Endothelial cell of umbilical vein (primary cell): ENCODE measurements around the gene INSC. TPM values are rescaled to one million over a fixed set of nuclear protein-coding genes. Genes with fewer than 3 reads are reported as not detected.

Experiments
- BruUV-seq: library from RNA; stranded (reverse); fragments of 400-500 nt; replicated peaks from 2 replicates; lab custom pipeline; 2021; lab: Mats Ljungman, UMichigan
- CTCF ChIA-PET: fragments of 300-600, 350-600 bp; sonication (Branson Sonifier 250); formaldehyde crosslinking; loops from one replicate; lab custom pipeline; 2021; ENCODE audit warnings: antibody characterized with exemption, inconsistent platforms; lab: Charles Lee
- POLR2A ChIA-PET: fragments of 300-600, 350-600 bp; sonication (Branson Sonifier 250); formaldehyde crosslinking; loops from one replicate; lab custom pipeline; 2021; ENCODE audit warnings: antibody characterized with exemption, inconsistent platforms; lab: Charles Lee
- DNase-seq: peaks from one replicate; pipeline ENCODE4 v3.0.0-alpha.2; 2011; ENCODE audit warnings: low read depth, low spot score
- FAIRE-seq: peaks from 2 replicates; lab custom pipeline; 2011; peaks lifted over from hg19 to GRCh38; lab: Jason Lieb, UNC
- H2AFZ ChIP-seq: 2 replicates; pipeline ENCODE4 v1.6.0; 2012; ENCODE audit warnings: low read depth, low read length, control low read depth, inconsistent platforms
- H3K27ac ChIP-seq: 2 replicates; pipeline ENCODE4 v1.5.1; 2011; ENCODE audit warnings: low read depth, mild to moderate bottlenecking, control low read depth, low read length, moderate library complexity; ENCODE audit not compliant: insufficient read depth
- H3K27me3 ChIP-seq, 2 experiments: 2 replicates each; pipeline versions ENCODE4 v1.6.0 to v1.6.1; 2011; ENCODE audit warnings: low read length in 2 of 2, mixed read lengths in 1 of 2; ENCODE audit not compliant: control insufficient read depth in 2 of 2, insufficient read depth in 2 of 2
- H3K36me3 ChIP-seq, 2 experiments: 2 replicates in 1 of 2; 3 replicates in 1 of 2; pipeline ENCODE4 v1.5.1; 2011; ENCODE audit warnings: low read length in 2 of 2, mild to moderate bottlenecking in 1 of 2, moderate library complexity in 1 of 2; ENCODE audit not compliant: control insufficient read depth in 2 of 2, insufficient read depth in 2 of 2; ENCODE audit errors: extremely low read depth in 1 of 2
- H3K4me1 ChIP-seq: 3 replicates; pipeline ENCODE4 v1.5.1; 2011; ENCODE audit warnings: mild to moderate bottlenecking, low read length; ENCODE audit not compliant: control insufficient read depth, insufficient read depth; ENCODE audit errors: extremely low read depth
- H3K4me2 ChIP-seq: 2 replicates; pipeline ENCODE4 v1.6.1; 2011; ENCODE audit warnings: low read length, control low read depth, mixed read lengths; ENCODE audit not compliant: insufficient read depth
- H3K4me3 ChIP-seq, 3 experiments: fragments of 200-600 bp in 1 of 3; sonication (generic), shearing (Covaris generic) in 1 of 3; replicated peaks in 1 of 3; 2 replicates each; pipeline ENCODE4 v1.5.1; 2011 to 2016; ENCODE audit warnings: control low read depth in 3 of 3, low read length in 3 of 3, mild to moderate bottlenecking in 2 of 3, inconsistent platforms in 1 of 3, low read depth in 1 of 3, moderate library complexity in 1 of 3; ENCODE audit not compliant: insufficient read depth in 1 of 3
- H3K79me2 ChIP-seq: 2 replicates; pipeline ENCODE4 v1.6.0; 2012; ENCODE audit warnings: low read length, inconsistent platforms; ENCODE audit not compliant: control insufficient read depth, insufficient read depth
- H3K9ac ChIP-seq: replicated peaks from 2 replicates; pipeline ENCODE3; 2011; ENCODE audit warnings: low read length, control low read depth; ENCODE audit not compliant: insufficient read depth; ENCODE audit errors: extremely low read depth
- H3K9me1 ChIP-seq: replicated peaks from 3 replicates; pipeline ENCODE4 v1.6.0; 2011; ENCODE audit warnings: mild to moderate bottlenecking, low read length; ENCODE audit not compliant: control insufficient read depth, insufficient read depth; ENCODE audit errors: extremely low read depth
- H3K9me3 ChIP-seq: replicated peaks from 2 replicates; pipeline ENCODE4 v1.5.1; 2012; ENCODE audit warnings: low read length, inconsistent platforms; ENCODE audit not compliant: control insufficient read depth, insufficient read depth
- H4K20me1 ChIP-seq: replicated peaks from 2 replicates; pipeline ENCODE3; 2011; ENCODE audit warnings: mild to moderate bottlenecking, low read length; ENCODE audit not compliant: control insufficient read depth, insufficient read depth; ENCODE audit errors: extremely low read depth
- CTCF ChIP-seq, 2 donors: IDR thresholded peaks; 1 replicate in 1 of 2; 2 replicates in 1 of 2; pipeline ENCODE4 v1.5.1; 2011; ENCODE audit warnings: low read length in 2 of 2, mild to moderate bottlenecking in 2 of 2, moderate library complexity in 2 of 2, control low read depth in 1 of 2, inconsistent platforms in 1 of 2, low read depth in 1 of 2; ENCODE audit not compliant: insufficient read depth in 1 of 2; ENCODE audit errors: extremely low read depth in 1 of 2
- EZH2 ChIP-seq: IDR thresholded peaks from 2 replicates; pipeline ENCODE4 v1.6.1; 2012; ENCODE audit warnings: borderline replicate concordance, low read depth, mild to moderate bottlenecking, moderate library complexity, low read length, inconsistent platforms; ENCODE audit not compliant: severe bottlenecking
- FOS ChIP-seq: IDR thresholded peaks from 2 replicates; pipeline ENCODE4 v1.6.1; 2011; ENCODE audit warnings: mild to moderate bottlenecking, low read length, moderate library complexity, borderline replicate concordance; ENCODE audit not compliant: insufficient read depth
- GATA2 ChIP-seq: IDR thresholded peaks from 2 replicates; pipeline ENCODE4 v1.7.0; 2011; ENCODE audit warnings: low read depth, mild to moderate bottlenecking, moderate library complexity, mixed read lengths, low read length; ENCODE audit not compliant: insufficient read length, insufficient read depth
- JUN ChIP-seq: IDR thresholded peaks from 2 replicates; pipeline ENCODE4 v1.6.1; 2011; ENCODE audit warnings: borderline replicate concordance, low read depth; ENCODE audit not compliant: insufficient read length, insufficient read depth
- MAX ChIP-seq: IDR thresholded peaks from 2 replicates; pipeline ENCODE4 v1.6.1; 2011; ENCODE audit not compliant: insufficient read depth, insufficient read length
- MYC ChIP-seq: IDR thresholded peaks from one replicate; pipeline ENCODE4 v1.6.1; 2011; ENCODE audit warnings: mild to moderate bottlenecking, low read depth, low read length
- POLR2A ChIP-seq: IDR thresholded peaks from 2 replicates; pipeline ENCODE4 v1.6.1; 2012; ENCODE audit warnings: low read depth, mild to moderate bottlenecking, control low read depth, low read length
- POLR2AphosphoS5 ChIP-seq: IDR thresholded peaks from 2 replicates; pipeline ENCODE4 v1.6.1; 2012; ENCODE audit warnings: low read depth, mild to moderate bottlenecking, control low read depth, low read length, moderate library complexity; ENCODE audit not compliant: insufficient read depth
- dilution Hi-C: fragments of 300-500 bp; cut with MboI; formaldehyde crosslinking; loops from one replicate; pipeline ENCODE4 v1.15.0; 2019; ENCODE audit warnings: low sequenced_read_pairs; ENCODE audit not compliant: extremely low pct_ligation_motif_present
- intact Hi-C: fragments of 100-400 bp; cut with micrococcal nuclease; formaldehyde crosslinking; loops from one replicate; pipeline ENCODE4 v1.10.0; 2022
- polyA plus RNA-seq, 4 experiments: library from polyadenylated mRNA; depleted of rRNA in 3 of 4; stranded (reverse) in 3 of 4; unstranded in 1 of 4; fragments of >200 nt; gene quantifications; 2 replicates each; pipeline versions ENCODE4 v1.2.1 to v1.2.3, GENCODE V29; 2011 to 2012; ENCODE audit warnings: missing spikeins in 1 of 4
- total RNA-seq: library from RNA; stranded (reverse); gene quantifications from 2 replicates; pipeline ENCODE4 v1.2.3, GENCODE V29; 2021

INSC gene
- total and polyA plus RNA-seq, 2 donors (not counting 3 experiments of a cell fraction or from before 2014, with no cell fraction given) = not detected

GRCh38 chr11:15268598-15268997, 153.9 kb downstream of the INSC start:
- CTCF ChIA-PET = no interaction called here
- BruUV-seq = no TSS peak

More at GRCh38 chr11:15268598-15268997, 153.9 kb downstream of the INSC start:
- Histone ChIP-seq H3K4me3 (no peak overlapping the region), H3K27ac (no peak overlapping the region), H3K79me2 (no peaks in the 10 kb centered on the region), H3K4me1 (no peaks in the 10 kb centered on the region), H3K4me2 (no peak overlapping the region), H3K27me3 (no peaks in the 10 kb centered on the region), H3K9me3 (no peaks in the 10 kb centered on the region), H3K9me1 (no peaks in the 10 kb centered on the region), H3K36me3 (no peaks in the 10 kb centered on the region), H4K20me1 (no peaks in the 10 kb centered on the region), H3K9ac (no peak overlapping the region), H2AFZ (no peak overlapping the region)
- dilution Hi-C loops (no loop called here), intact Hi-C loops (no loop called here)
- DNase-seq = no peak
- no peak for FAIRE-seq
- POLR2A ChIA-PET = no interaction called here
- TF ChIP-seq GATA2 = no peak
- TF ChIP-seq POLR2A = no peak
- no peak for TF ChIP-seq MYC
- no peak for TF ChIP-seq CTCF (IDR thresholded peaks at IDR 0.05; ENCODE audit: extremely low read depth in 1 of 2, insufficient read depth in 1 of 2, low read depth in 1 of 2, low read length in 2 of 2)
- no peak for TF ChIP-seq POLR2AphosphoS5
- no peak for TF ChIP-seq FOS
- no peak for TF ChIP-seq JUN
- no peak for TF ChIP-seq MAX
- no peak for TF ChIP-seq EZH2
